Endodermal cell (in vitro differentiated cells): ENCODE results near the gene PITX2. TPM values are rescaled to one million over a fixed set of nuclear protein-coding genes. Genes with fewer than 3 reads are reported as not detected.
A peak's percentile ranks its signal among the peaks of the same experiment; 100 is the strongest.

Experiments used
- DNase-seq: peaks from one replicate; pipeline ENCODE4 v3.0.0-alpha.2; 2017
- H3K27ac ChIP-seq: 2 replicates; pipeline ENCODE4 v1.5.1; 2013; ENCODE audit warnings: mild to moderate bottlenecking, low read depth, low read length, moderate library complexity
- H3K27me3 ChIP-seq: 2 replicates; pipeline ENCODE4 v1.6.1; 2013; ENCODE audit warnings: mild to moderate bottlenecking, low read length, moderate library complexity; ENCODE audit not compliant: insufficient read depth, control insufficient read depth, poor library complexity, severe bottlenecking
- H3K36me3 ChIP-seq: 2 replicates; pipeline ENCODE4 v1.7.0; 2013; ENCODE audit warnings: mild to moderate bottlenecking, low read length, moderate library complexity; ENCODE audit not compliant: control insufficient read depth, insufficient read depth
- H3K4me1 ChIP-seq: one replicate; pipeline ENCODE4 v1.7.0; 2013; ENCODE audit warnings: low read length; ENCODE audit not compliant: control insufficient read depth, insufficient read depth
- H3K4me3 ChIP-seq: 2 replicates; pipeline ENCODE4 v1.5.1; 2013; ENCODE audit warnings: mild to moderate bottlenecking, low read length, moderate library complexity
- H3K9ac ChIP-seq: 2 replicates; pipeline ENCODE4 v1.6.1; 2013; ENCODE audit warnings: mild to moderate bottlenecking, low read length, moderate library complexity; ENCODE audit not compliant: poor library complexity, severe bottlenecking; ENCODE audit errors: extremely low read depth
- H3K9me3 ChIP-seq: 2 replicates; pipeline ENCODE4 v1.6.1; 2013; ENCODE audit warnings: mild to moderate bottlenecking, low read length, moderate library complexity; ENCODE audit not compliant: control insufficient read depth
- H3K27ac Mint-ChIP-seq: 2 replicates; pipeline ENCODE4 v1.8.0; 2020; ENCODE audit warnings: mixed read lengths
- H3K27me3 Mint-ChIP-seq: 2 replicates; pipeline ENCODE4 v1.8.0; 2021; ENCODE audit warnings: mild to moderate bottlenecking, mixed read lengths; ENCODE audit not compliant: insufficient read depth
- H3K36me3 Mint-ChIP-seq: 2 replicates; pipeline ENCODE4 v1.8.0; 2020; ENCODE audit warnings: low read depth, mixed read lengths
- H3K4me1 Mint-ChIP-seq: 2 replicates; pipeline ENCODE4 v1.8.0; 2020; ENCODE audit warnings: mixed read lengths
- H3K4me3 Mint-ChIP-seq: 2 replicates; pipeline ENCODE4 v1.8.0; 2020; ENCODE audit warnings: mild to moderate bottlenecking, moderate library complexity, mixed read lengths
- H3K9me3 Mint-ChIP-seq: 2 replicates; pipeline ENCODE4 v1.8.0; 2020; ENCODE audit warnings: mild to moderate bottlenecking, mixed read lengths
- CTCF ChIP-seq: fragments of 200-600 bp; sonication (generic); conservative IDR thresholded peaks from 2 replicates; pipeline ENCODE4 v1.5.0; 2021; ENCODE audit warnings: antibody characterized with exemption, mild to moderate bottlenecking
- WGBS, 2 experiments: methylation state at CpG; one replicate each; pipeline versions ENCODE4 v1.1.5 to v1.1.7; 2013; ENCODE audit warnings: missing lambda C conversion rate in 2 of 2, mixed read lengths in 1 of 2; ENCODE audit not compliant: insufficient coverage in 1 of 2, insufficient read length in 1 of 2; 5-methylcytosine and 5-hydroxymethylcytosine counted together
- total RNA-seq, 2 donors: library from RNA; stranded (reverse); fragmentation: NEBNext Ultra II Directional in 1 of 2; extraction: Animal tissue kit (Norgen Biotek cat#: 25700) in 1 of 2; gene quantifications; 2 replicates in 1 of 2; 3 replicates in 1 of 2; pipeline ENCODE4 v1.2.1, GENCODE V29; 2021

The PITX2 gene
- total RNA-seq, 2 donors from 2014 or later, result 28.8 to 32.7 TPM

GRCh38 chr4:110620322-110620690 is 2.6 kb downstream of the PITX2 start:
- Histone ChIP-seq H3K27ac (peak overlapping the region; percentile 68), H3K9me3 (no peaks in the 10 kb centered on the region), H3K9ac (peak overlapping the region; percentile 100), H3K27me3 (peaks cover 7% of the 10 kb centered on the region), H3K4me1 (peaks cover 3% of the 10 kb centered on the region), H3K36me3 (peaks cover 12% of the 10 kb centered on the region), H3K4me3 (peak overlapping the region; percentile 90)
- no peak for TF ChIP-seq CTCF
- Mint-ChIP-seq H3K4me3 (peak overlapping the region; percentile 97), H3K4me1 (peaks cover 54% of the 10 kb centered on the region), H3K36me3 (peaks cover 9% of the 10 kb centered on the region), H3K27ac (peak overlapping the region; percentile 99), H3K9me3 (no peaks in the 10 kb centered on the region), H3K27me3 (peaks cover 34% of the 10 kb centered on the region)
- no peak for DNase-seq
- 2 to 3% methylated on average over 5 to 7 of the region's 7 CpGs for WGBS, 2 experiments

GRCh38 chr4:110619463-110620247 is 3.2 kb downstream of the PITX2 start:
- no peaks in the 10 kb centered on the region for H3K9me3 ChIP-seq
- no peaks in the 10 kb centered on the region for H3K4me1 ChIP-seq
- peak; percentile 95 for DNase-seq
- H3K9me3 Mint-ChIP-seq, result no peaks in the 10 kb centered on the region
- 0 to 4% methylated on average over 8 to 35 of the region's 35 CpGs for WGBS, 2 experiments
- H3K4me1 Mint-ChIP-seq, result peaks cover 47% of the 10 kb centered on the region
- peak overlapping the region; percentile 97 for H3K4me3 Mint-ChIP-seq
- peaks cover 12% of the 10 kb centered on the region for H3K36me3 ChIP-seq
- TF ChIP-seq CTCF, result no peak
- peaks cover 27% of the 10 kb centered on the region for H3K27me3 Mint-ChIP-seq
- peak overlapping the region; percentile 100 for H3K9ac ChIP-seq
- peak overlapping the region; percentile 90 for H3K4me3 ChIP-seq
- H3K27ac ChIP-seq, result peak overlapping the region; percentile 78
- H3K36me3 Mint-ChIP-seq, result peaks cover 9% of the 10 kb centered on the region
- H3K27me3 ChIP-seq, result peaks cover under 1% of the 10 kb centered on the region
- peak overlapping the region; percentile 99 for H3K27ac Mint-ChIP-seq

- 2 to 7% methylated on average over 16 to 45 of the region's 45 CpGs for WGBS, 2 experiments
- Mint-ChIP-seq H3K27ac (peak overlapping the region; percentile 99), H3K4me1 (peaks cover 40% of the 10 kb centered on the region), H3K4me3 (peak overlapping the region; percentile 97), H3K27me3 (peaks cover 21% of the 10 kb centered on the region), H3K9me3 (no peaks in the 10 kb centered on the region), H3K36me3 (peaks cover 9% of the 10 kb centered on the region)
- no peaks in the 10 kb centered on the region for H3K9me3 ChIP-seq
- DNase-seq, result peak; percentile 80
- no peaks in the 10 kb centered on the region for H3K4me1 ChIP-seq
- H3K9ac ChIP-seq, result peak overlapping the region; percentile 100
- H3K4me3 ChIP-seq, result peak overlapping the region; percentile 90
- no peaks in the 10 kb centered on the region for H3K27me3 ChIP-seq
- H3K27ac ChIP-seq, result peak overlapping the region; percentile 78
- no peak for TF ChIP-seq CTCF
- peaks cover 12% of the 10 kb centered on the region for H3K36me3 ChIP-seq
These were observed 4.1 kb downstream of the PITX2 start for GRCh38 chr4:110618581-110619462.
